Activated naive CD4-positive, alpha-beta T cell treated with anti-CD3 and anti-CD28 coated beads, Interleukin-2, amount 10 ng/mL, durations not matched to agents 7 days and 5 days (primary cell): Measurements from ENCODE around the gene LYRM4.

Experiments
- CTCF ChIA-PET: fragments of 350-600 bp; sonication (Branson Sonifier 250); formaldehyde crosslinking; loops from one replicate; lab custom pipeline; 2021; ENCODE audit warnings: antibody characterized with exemption; lab: Charles Lee
- DNase-seq: peaks from one replicate; pipeline ENCODE4 v3.0.0-alpha.2; 2020
- H3K27ac Mint-ChIP-seq: one replicate; pipeline ENCODE4 v1.8.0; 2021; ENCODE audit warnings: mild to moderate bottlenecking, moderate library complexity, mixed read lengths
- H3K27me3 Mint-ChIP-seq: one replicate; pipeline ENCODE4 v1.8.0; 2021; ENCODE audit warnings: mild to moderate bottlenecking, mixed read lengths
- H3K36me3 Mint-ChIP-seq: one replicate; pipeline ENCODE4 v1.8.0; 2021; ENCODE audit warnings: mixed read lengths
- H3K4me1 Mint-ChIP-seq: one replicate; pipeline ENCODE4 v1.8.0; 2021; ENCODE audit warnings: mixed read lengths
- H3K4me3 Mint-ChIP-seq: one replicate; pipeline ENCODE4 v1.8.0; 2021; ENCODE audit warnings: mild to moderate bottlenecking, moderate library complexity, mixed read lengths
- H3K9me3 Mint-ChIP-seq: one replicate; pipeline ENCODE4 v1.8.0; 2021; ENCODE audit warnings: mixed read lengths

The LYRM4 gene

GRCh38 chr6:5203546-5203945 lies 57.2 kb downstream of the LYRM4 start:
- Mint-ChIP-seq H3K27ac (no peak overlapping the region), H3K36me3 (no peaks in the 10 kb centered on the region), H3K4me1 (no peaks in the 10 kb centered on the region), H3K4me3 (no peak overlapping the region), H3K9me3 (no peaks in the 10 kb centered on the region), H3K27me3 (no peaks in the 10 kb centered on the region)
- CTCF ChIA-PET = no interaction called here
- no peak for DNase-seq

DNA sequence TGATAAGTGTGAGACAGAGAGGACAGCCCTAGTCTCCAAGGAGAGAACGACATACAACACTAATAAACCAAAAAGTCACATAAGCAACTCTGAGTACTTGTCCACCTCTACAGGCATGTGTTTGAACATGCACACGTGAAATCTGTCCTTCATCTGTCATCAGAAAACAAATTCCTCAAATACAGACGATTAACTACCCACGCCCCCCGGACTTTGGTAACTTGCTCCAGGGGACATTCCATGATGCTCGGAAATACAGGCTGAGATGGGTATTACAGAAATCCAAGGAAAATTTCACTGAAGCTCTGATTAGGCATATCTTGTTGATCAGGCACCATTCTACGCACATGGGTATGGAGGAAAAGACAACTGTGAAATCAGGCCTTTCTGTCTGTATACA lies 57.8 kb downstream of the LYRM4 start:
- no peak overlapping the region for H3K27ac Mint-ChIP-seq
- no peaks in the 10 kb centered on the region for H3K36me3 Mint-ChIP-seq
- no peaks in the 10 kb centered on the region for H3K9me3 Mint-ChIP-seq
- H3K4me1 Mint-ChIP-seq = no peaks in the 10 kb centered on the region
- CTCF ChIA-PET = no interaction called here
- H3K4me3 Mint-ChIP-seq = no peak overlapping the region
- DNase-seq = no peak
- H3K27me3 Mint-ChIP-seq = no peaks in the 10 kb centered on the region

DNA sequence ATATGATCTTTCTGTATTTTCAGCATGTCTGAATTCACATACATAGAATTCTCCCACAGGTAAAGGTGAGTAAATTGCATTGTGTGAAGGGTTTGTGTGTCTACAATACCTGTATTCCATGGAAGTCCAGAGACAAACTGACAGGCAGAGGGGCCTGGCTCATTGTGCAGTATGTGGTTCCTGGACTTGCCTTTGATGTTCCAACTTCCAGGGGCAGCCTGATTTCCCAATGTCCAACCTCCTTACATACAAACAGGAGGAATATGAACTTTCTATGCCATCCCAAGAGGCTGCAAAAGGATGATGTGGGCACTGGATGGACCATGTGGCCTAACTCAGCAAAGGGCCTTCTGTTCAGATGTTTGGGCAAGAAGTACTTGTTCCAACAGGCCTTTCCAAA lies 58.5 kb downstream of the LYRM4 start:
- no peak overlapping the region for H3K27ac Mint-ChIP-seq
- no peak overlapping the region for H3K4me3 Mint-ChIP-seq
- CTCF ChIA-PET = no interaction called here

GRCh38 chr6:5201271-5201670 lies 59.5 kb downstream of the LYRM4 start:
- Mint-ChIP-seq H3K9me3 (no peaks in the 10 kb centered on the region), H3K4me1 (no peaks in the 10 kb centered on the region), H3K4me3 (no peak overlapping the region), H3K36me3 (peaks cover 1% of the 10 kb centered on the region), H3K27me3 (no peaks in the 10 kb centered on the region), H3K27ac (no peak overlapping the region)
- DNase-seq = no peak
- CTCF ChIA-PET = interaction anchor here (1.0 kb wide), 1 partner anchor 58 kb away, joined by 3 read pairs; no protein-coding TSS in a partner anchor

More for the DNA sequence above, 58.5 kb downstream of the LYRM4 start:
- Mint-ChIP-seq H3K36me3 (peaks cover 1% of the 10 kb centered on the region), H3K4me1 (no peaks in the 10 kb centered on the region), H3K27me3 (no peaks in the 10 kb centered on the region), H3K9me3 (no peaks in the 10 kb centered on the region)
- no peak for DNase-seq

DNA sequence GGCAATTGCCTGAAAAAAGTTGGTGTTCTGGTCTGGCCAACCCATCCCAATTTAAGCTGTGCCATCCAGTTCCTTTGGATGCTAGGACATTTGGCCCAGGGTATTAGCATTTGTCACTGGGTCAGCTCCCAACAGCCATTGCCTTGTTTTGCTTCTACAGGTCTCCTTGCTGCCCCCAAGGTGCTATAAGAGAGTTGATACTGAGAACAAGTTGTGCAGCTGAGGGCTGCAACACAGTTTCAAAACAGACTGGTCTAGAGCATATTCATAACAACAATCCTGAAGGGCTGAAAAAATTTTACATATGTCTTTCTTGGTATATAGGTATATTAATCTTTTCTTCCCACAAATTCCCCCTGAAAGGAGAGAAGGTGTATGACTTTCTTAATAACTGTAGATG lies 61.0 kb downstream of the LYRM4 start:
- Mint-ChIP-seq H3K27ac (no peak overlapping the region), H3K36me3 (peaks cover 3% of the 10 kb centered on the region), H3K4me1 (no peaks in the 10 kb centered on the region), H3K4me3 (no peak overlapping the region), H3K9me3 (no peaks in the 10 kb centered on the region), H3K27me3 (no peaks in the 10 kb centered on the region)
- CTCF ChIA-PET = interaction anchor here (0.5 to 0.9 kb wide), 3 partner anchors 28 to 293 kb away, joined by 3 read pairs; no protein-coding TSS in a partner anchor
- no peak for DNase-seq

DNA sequence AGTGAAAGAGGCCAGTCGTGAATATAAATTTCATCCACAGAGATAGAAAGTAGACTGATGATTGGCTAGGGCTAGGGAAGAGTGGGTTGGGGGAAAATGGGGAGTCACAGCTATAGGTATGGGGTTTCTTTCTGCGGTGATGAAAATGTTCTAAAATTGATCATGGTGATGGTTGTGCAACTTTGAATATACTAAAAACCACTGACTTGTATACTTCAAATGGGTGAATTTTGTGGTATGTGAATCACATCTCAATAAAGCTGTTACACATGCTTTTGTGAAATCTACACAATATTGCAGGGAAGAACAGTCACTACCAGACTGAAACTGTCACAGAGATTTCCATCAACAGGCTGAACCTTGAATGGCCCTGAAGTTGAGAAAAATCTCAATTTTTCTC lies 61.5 kb downstream of the LYRM4 start:
- CTCF ChIA-PET = interaction anchor here (0.5 to 0.9 kb wide), 3 partner anchors 29 to 294 kb away, joined by 3 read pairs; no protein-coding TSS in a partner anchor
- H3K27me3 Mint-ChIP-seq = no peaks in the 10 kb centered on the region
- no peak overlapping the region for H3K4me3 Mint-ChIP-seq
- no peak overlapping the region for H3K27ac Mint-ChIP-seq
- H3K36me3 Mint-ChIP-seq = peaks cover 3% of the 10 kb centered on the region
- no peak for DNase-seq
- no peaks in the 10 kb centered on the region for H3K4me1 Mint-ChIP-seq
- no peaks in the 10 kb centered on the region for H3K9me3 Mint-ChIP-seq

DNA sequence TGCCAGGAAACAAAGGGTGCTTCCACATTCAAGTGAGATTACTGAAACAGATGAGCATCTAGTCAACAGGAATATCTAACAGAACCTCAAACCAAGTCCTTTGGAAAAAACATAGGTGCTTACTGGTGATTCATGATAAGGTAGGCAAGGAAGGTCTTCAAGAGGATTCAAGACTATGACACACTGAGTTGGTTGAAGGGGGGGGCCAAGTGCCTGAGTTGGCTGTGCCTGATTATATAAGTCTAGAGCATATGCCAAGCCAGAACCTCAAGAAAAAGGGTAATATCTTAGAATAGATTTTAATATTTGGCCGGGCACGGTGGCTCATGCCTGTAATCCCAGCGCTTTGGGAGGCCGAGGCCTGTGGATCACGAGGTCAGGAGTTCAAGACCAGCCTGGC lies 63.7 kb downstream of the LYRM4 start:
- Mint-ChIP-seq H3K27ac (no peak overlapping the region), H3K27me3 (no peaks in the 10 kb centered on the region)

DNA sequence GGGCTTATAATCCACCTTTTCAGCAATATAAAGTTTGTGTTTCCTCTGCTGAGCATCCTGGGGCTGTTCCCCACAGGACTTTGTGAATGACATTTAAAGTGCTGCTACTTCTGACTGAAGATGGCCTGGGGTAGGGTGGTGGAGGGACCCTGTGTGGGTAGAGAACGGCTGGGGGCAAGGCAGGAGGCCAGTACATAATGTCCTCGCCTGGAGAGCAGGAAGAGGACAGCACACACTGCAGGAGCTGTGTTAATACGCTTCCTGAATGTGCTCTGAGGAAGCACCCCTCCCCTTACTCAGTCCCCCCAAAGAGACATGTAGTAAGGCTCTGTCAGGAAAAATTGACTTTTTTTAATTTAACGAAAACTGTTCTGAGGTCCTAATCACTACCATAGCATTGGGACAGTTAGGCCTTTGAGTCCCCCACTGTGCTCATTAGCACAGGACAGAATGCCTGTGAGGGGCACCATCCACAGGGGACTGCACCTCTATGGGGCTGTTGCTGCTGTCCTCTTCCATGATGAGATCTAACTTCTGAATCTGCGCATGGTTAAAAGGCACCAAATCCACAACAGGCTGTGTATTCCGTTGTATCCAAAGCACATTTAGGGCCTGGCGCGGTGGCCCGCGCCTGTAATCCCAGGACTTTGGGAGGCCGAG lies 68.5 kb downstream of the LYRM4 start:
- CTCF ChIA-PET = interaction anchor here (0.6 kb wide), 1 partner anchor 28 kb away, joined by 3 read pairs; no protein-coding TSS in a partner anchor
- Mint-ChIP-seq H3K9me3 (no peaks in the 10 kb centered on the region), H3K27me3 (no peaks in the 10 kb centered on the region), H3K36me3 (peaks cover 2% of the 10 kb centered on the region), H3K4me1 (no peaks in the 10 kb centered on the region), H3K4me3 (no peak overlapping the region), H3K27ac (no peak overlapping the region)
- DNase-seq = no peak

More for the DNA sequence above, 63.7 kb downstream of the LYRM4 start:
- Mint-ChIP-seq H3K36me3 (peaks cover 3% of the 10 kb centered on the region), H3K4me3 (no peak overlapping the region), H3K4me1 (no peaks in the 10 kb centered on the region), H3K9me3 (no peaks in the 10 kb centered on the region)
- CTCF ChIA-PET = interaction anchor here (1.0 to 1.4 kb wide), 2 partner anchors 10 to 53 kb away, joined by 3 to 6 read pairs; no protein-coding TSS in a partner anchor
- DNase-seq = no peak

DNA sequence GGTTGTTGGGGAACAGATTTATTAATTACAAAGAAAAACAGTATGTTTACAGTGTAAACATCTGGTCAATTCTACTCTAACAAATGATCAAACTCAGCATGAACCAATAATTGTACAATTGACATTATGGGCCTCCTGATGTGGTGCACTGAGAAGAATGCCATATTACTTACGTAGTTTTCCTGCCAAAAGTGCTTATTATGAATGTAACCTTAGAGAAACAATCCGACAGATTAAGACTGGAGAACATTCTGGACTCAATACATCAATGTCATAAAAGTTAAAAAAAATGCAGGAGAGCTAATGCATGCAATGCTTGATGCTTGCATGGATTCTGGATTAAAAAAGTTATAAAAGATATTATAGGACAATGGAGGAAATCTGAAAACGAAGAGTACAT lies 69.0 kb downstream of the LYRM4 start:
- CTCF ChIA-PET = no interaction called here
- no peak overlapping the region for H3K27ac Mint-ChIP-seq
- no peaks in the 10 kb centered on the region for H3K9me3 Mint-ChIP-seq
- DNase-seq = no peak
- H3K27me3 Mint-ChIP-seq = no peaks in the 10 kb centered on the region
- H3K4me3 Mint-ChIP-seq = no peak overlapping the region
- no peaks in the 10 kb centered on the region for H3K4me1 Mint-ChIP-seq
- peaks cover 2% of the 10 kb centered on the region for H3K36me3 Mint-ChIP-seq

DNA sequence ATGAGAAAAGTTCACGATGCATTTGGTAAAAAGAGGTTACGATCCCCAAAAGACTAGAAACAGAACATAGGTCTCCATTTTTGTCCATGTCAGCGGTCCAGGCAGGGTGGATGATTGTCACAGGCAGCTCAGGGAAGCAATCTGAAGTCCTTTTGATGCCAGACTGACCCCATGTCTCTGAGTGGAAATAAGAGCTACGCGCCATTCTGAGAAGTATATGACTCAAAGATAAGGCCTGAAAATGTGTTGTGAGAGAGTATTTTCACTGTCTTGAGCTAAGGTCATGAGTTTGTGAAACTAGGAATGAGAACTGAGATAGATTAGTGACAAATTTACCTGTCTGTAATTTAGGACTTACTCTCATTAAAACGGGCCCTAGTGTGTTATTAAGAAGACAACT lies 69.5 kb downstream of the LYRM4 start:
- Mint-ChIP-seq H3K36me3 (peaks cover 2% of the 10 kb centered on the region), H3K9me3 (no peaks in the 10 kb centered on the region), H3K4me3 (no peak overlapping the region), H3K27ac (no peak overlapping the region), H3K4me1 (no peaks in the 10 kb centered on the region), H3K27me3 (no peaks in the 10 kb centered on the region)
- CTCF ChIA-PET = no interaction called here
- DNase-seq = no peak

- H3K4me1 Mint-ChIP-seq = no peaks in the 10 kb centered on the region
- H3K36me3 Mint-ChIP-seq = peaks cover 2% of the 10 kb centered on the region
- CTCF ChIA-PET = no interaction called here
- no peak overlapping the region for H3K4me3 Mint-ChIP-seq
- no peak overlapping the region for H3K27ac Mint-ChIP-seq
- DNase-seq = no peak
- no peaks in the 10 kb centered on the region for H3K27me3 Mint-ChIP-seq
- H3K9me3 Mint-ChIP-seq = no peaks in the 10 kb centered on the region
Observed at GRCh38 chr6:5190507-5190906, 70.2 kb downstream of the LYRM4 start.

DNA sequence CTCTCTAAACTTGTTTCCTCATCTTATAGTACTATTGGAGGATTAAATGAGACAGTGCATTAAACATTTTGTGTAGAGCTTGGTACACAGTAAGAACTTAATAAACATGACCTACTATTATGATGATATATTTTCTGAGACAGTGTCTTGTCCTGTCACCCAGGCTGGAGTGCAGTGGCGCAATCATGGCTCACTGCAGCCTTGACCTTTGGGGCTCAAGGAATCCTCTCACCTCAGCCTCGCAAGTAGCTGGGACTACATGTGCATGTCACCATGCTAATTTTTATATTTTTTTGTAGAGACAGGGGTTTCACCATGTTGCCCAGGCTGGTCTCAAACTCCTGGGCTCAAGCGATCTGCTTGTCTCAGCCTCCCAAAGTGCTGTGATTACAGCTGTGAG lies 72.1 kb downstream of the LYRM4 start:
- CTCF ChIA-PET = interaction anchor here (2.3 kb wide), 1 partner anchor 12 kb away, joined by 7 read pairs; no protein-coding TSS in a partner anchor
- Mint-ChIP-seq H3K36me3 (peaks cover 3% of the 10 kb centered on the region), H3K4me3 (no peak overlapping the region), H3K27ac (no peak overlapping the region), H3K9me3 (no peaks in the 10 kb centered on the region), H3K4me1 (no peaks in the 10 kb centered on the region), H3K27me3 (no peaks in the 10 kb centered on the region)
- no peak for DNase-seq

- H3K27me3 Mint-ChIP-seq = no peaks in the 10 kb centered on the region
- no peak overlapping the region for H3K27ac Mint-ChIP-seq
- no peaks in the 10 kb centered on the region for H3K9me3 Mint-ChIP-seq
- DNase-seq = no peak
- H3K4me1 Mint-ChIP-seq = peaks cover 14% of the 10 kb centered on the region
- peaks cover 3% of the 10 kb centered on the region for H3K36me3 Mint-ChIP-seq
- CTCF ChIA-PET = interaction anchor here (1.8 kb wide), 1 partner anchor 41 kb away, joined by 5 read pairs; no protein-coding TSS in a partner anchor
- H3K4me3 Mint-ChIP-seq = no peak overlapping the region
Observed at GRCh38 chr6:5184878-5185277, 75.9 kb downstream of the LYRM4 start.

- Mint-ChIP-seq H3K9me3 (peaks cover 3% of the 10 kb centered on the region), H3K27me3 (no peaks in the 10 kb centered on the region), H3K36me3 (peaks cover 6% of the 10 kb centered on the region), H3K27ac (no peak overlapping the region), H3K4me3 (no peak overlapping the region), H3K4me1 (peaks cover 21% of the 10 kb centered on the region)
- no peak for DNase-seq
- CTCF ChIA-PET = interaction anchor here (1.3 to 1.8 kb wide), 2 partner anchors 9 to 40 kb away, joined by 4 to 5 read pairs; no protein-coding TSS in a partner anchor
Observed at GRCh38 chr6:5184218-5184617, 76.5 kb downstream of the LYRM4 start.
